SK-N-SH (cell line): ENCODE results near the gene ABCG1. TPM values are rescaled to one million over a fixed set of nuclear protein-coding genes. Genes with fewer than 3 reads are reported as not detected.

Experiments
- CTCF ChIA-PET: fragments of 300-600, 350-600 bp; formaldehyde crosslinking; extraction: SDS; loops from one replicate; lab custom pipeline; 2021; lab: Yijun Ruan, JAX
- POLR2A ChIA-PET: fragments of 350-600 bp; sonication (Branson Sonifier 250); formaldehyde crosslinking; extraction: SDS; loops from one replicate; lab custom pipeline; 2020; ENCODE audit warnings: antibody characterized with exemption, inconsistent platforms; lab: Yijun Ruan, JAX
- DNase-seq: peaks from one replicate; pipeline ENCODE4 v3.0.0; 2012
- H2AFZ ChIP-seq: fragments of 200-600 bp; sonication (generic); 2 replicates; pipeline ENCODE4 v1.8.1; 2016; ENCODE audit warnings: antibody characterized with exemption, mild to moderate bottlenecking, low read depth
- H3F3A ChIP-seq: fragments of 200-600 bp; sonication (generic); replicated peaks from 2 replicates; pipeline ENCODE3; 2016; ENCODE audit warnings: antibody characterized with exemption, mild to moderate bottlenecking; ENCODE audit not compliant: insufficient read depth
- H3K27ac ChIP-seq, 2 experiments: fragments of 200-500 bp in 1 of 2; fragments of 200-600 bp in 1 of 2; sonication (Bioruptor generic) in 1 of 2; sonication (generic), shearing (Covaris generic) in 1 of 2; 2 replicates each; pipeline versions ENCODE4 v1.5.1 to v1.6.1; 2014 to 2016; ENCODE audit warnings: low read depth in 2 of 2, inconsistent platforms in 1 of 2, low read length in 1 of 2, mild to moderate bottlenecking in 1 of 2, mixed read lengths in 1 of 2
- H3K27me3 ChIP-seq: fragments of 200-600 bp; sonication (generic), shearing (Covaris generic); 2 replicates; pipeline ENCODE4 v1.6.1; 2016; ENCODE audit warnings: mixed run types; ENCODE audit not compliant: insufficient read depth
- H3K36me3 ChIP-seq, 2 experiments: fragments of 200-500 bp in 1 of 2; fragments of 200-600 bp in 1 of 2; sonication (Bioruptor generic) in 1 of 2; sonication (generic) in 1 of 2; replicated peaks in 1 of 2; 2 replicates each; pipeline versions ENCODE3 to v1.5.1; 2014 to 2016; ENCODE audit warnings: low read length in 1 of 2, mild to moderate bottlenecking in 1 of 2; ENCODE audit not compliant: insufficient read depth in 2 of 2, control insufficient read depth in 1 of 2
- H3K4me1 ChIP-seq, 2 experiments: fragments of 200-500 bp in 1 of 2; fragments of 200-600 bp in 1 of 2; sonication (Bioruptor generic) in 1 of 2; sonication (generic), shearing (Covaris generic) in 1 of 2; 2 replicates each; pipeline versions ENCODE4 v1.5.1 to v1.6.1; 2014 to 2016; ENCODE audit warnings: low read depth in 1 of 2, low read length in 1 of 2, mixed run types in 1 of 2; ENCODE audit not compliant: insufficient read depth in 2 of 2, control insufficient read depth in 1 of 2
- H3K4me2 ChIP-seq: fragments of 200-600 bp; sonication (generic), shearing (Covaris generic); 2 replicates; pipeline ENCODE4 v1.6.1; 2017; ENCODE audit warnings: mixed run types
- H3K4me3 ChIP-seq, 2 experiments: fragments of 200-500 bp in 1 of 2; fragments of 200-600 bp in 1 of 2; sonication (Bioruptor generic) in 1 of 2; sonication (generic), shearing (Covaris generic) in 1 of 2; 2 replicates each; pipeline versions ENCODE4 v1.5.1 to v1.8.1; 2014 to 2016; ENCODE audit warnings: low read depth in 2 of 2, inconsistent platforms in 1 of 2, low read length in 1 of 2, mild to moderate bottlenecking in 1 of 2, mixed read lengths in 1 of 2, moderate library complexity in 1 of 2
- H3K79me2 ChIP-seq: fragments of 200-600 bp; sonication (generic); 2 replicates; pipeline ENCODE4 v1.8.1; 2017; ENCODE audit warnings: mild to moderate bottlenecking; ENCODE audit not compliant: insufficient read depth
- H3K9ac ChIP-seq: fragments of 200-600 bp; sonication (generic); 2 replicates; pipeline ENCODE4 v1.6.1; 2017; ENCODE audit warnings: mixed run types
- H3K9me2 ChIP-seq: fragments of 200-600 bp; sonication (generic); 2 replicates; pipeline ENCODE4 v1.6.1; 2017; ENCODE audit warnings: mixed run types
- H3K9me3 ChIP-seq: fragments of 200-600 bp; sonication (generic); 2 replicates; pipeline ENCODE4 v1.6.1; 2017; ENCODE audit warnings: mixed run types, mild to moderate bottlenecking, moderate library complexity
- H4K20me1 ChIP-seq: fragments of 200-600 bp; sonication (generic); 2 replicates; pipeline ENCODE4 v1.6.1; 2017; ENCODE audit warnings: mild to moderate bottlenecking, mixed run types; ENCODE audit not compliant: insufficient read depth
- CTCF ChIP-seq: fragments of 200-600 bp; sonication (generic); IDR thresholded peaks from 2 replicates; pipeline ENCODE4 v1.6.1; 2017; ENCODE audit warnings: antibody characterized with exemption, mild to moderate bottlenecking, moderate library complexity
- ELF1 ChIP-seq: IDR thresholded peaks from 2 replicates; pipeline ENCODE4 v1.4.0; 2012
- EP300 ChIP-seq, 2 experiments: IDR thresholded peaks; 2 replicates each; pipeline versions ENCODE4 v1.4.0 to v1.6.1; 2012; ENCODE audit warnings: borderline replicate concordance in 1 of 2, low read depth in 1 of 2, low read length in 1 of 2
- EZH2phosphoT487 ChIP-seq: fragments of 200-600 bp; sonication (generic); IDR thresholded peaks from 2 replicates; pipeline ENCODE4 v1.6.1; 2017; ENCODE audit warnings: low read depth, mixed run types, mild to moderate bottlenecking, antibody characterized with exemption, moderate library complexity, borderline replicate concordance
- FOSL2 ChIP-seq: IDR thresholded peaks from 2 replicates; pipeline ENCODE4 v1.4.0; 2012; ENCODE audit warnings: low read depth, mild to moderate bottlenecking, moderate library complexity, borderline replicate concordance
- FOXJ3 ChIP-seq: sonication (generic); formaldehyde crosslinking; IDR thresholded peaks from 2 replicates; pipeline ENCODE4 v1.5.1; 2020; ENCODE audit warnings: mild to moderate bottlenecking, missing genetic modification reagents
- GABPA ChIP-seq: IDR thresholded peaks from 2 replicates; pipeline ENCODE4 v1.4.0; 2012; ENCODE audit warnings: low read depth, mild to moderate bottlenecking
- GATA2 ChIP-seq: sonication (generic); formaldehyde crosslinking; IDR thresholded peaks from 2 replicates; pipeline ENCODE4 v1.5.0; 2020; ENCODE audit warnings: mild to moderate bottlenecking, missing genetic modification reagents
- IRF3 ChIP-seq: fragments of 150-350 bp; IDR thresholded peaks from 2 replicates; pipeline ENCODE4 v1.6.1; 2016; ENCODE audit warnings: mild to moderate bottlenecking, low read depth, low read length
- MAX ChIP-seq: IDR thresholded peaks from 2 replicates; pipeline ENCODE4 v1.4.0; 2012; ENCODE audit warnings: low read depth
- MXI1 ChIP-seq: IDR thresholded peaks from 2 replicates; pipeline ENCODE4 v1.6.1; 2012; ENCODE audit warnings: mild to moderate bottlenecking, low read depth, low read length, improper control_type of control experiment
- RAD21 ChIP-seq: IDR thresholded peaks from 2 replicates; pipeline ENCODE4 v1.6.1; 2012; ENCODE audit warnings: mild to moderate bottlenecking, low read length
- RCOR1 ChIP-seq: fragments of 150-350 bp; IDR thresholded peaks from 2 replicates; pipeline ENCODE4 v1.6.1; 2017; ENCODE audit warnings: antibody characterized with exemption, low read length
- REST ChIP-seq: IDR thresholded peaks from 2 replicates; pipeline ENCODE4 v1.6.1; 2012; ENCODE audit warnings: mild to moderate bottlenecking, low read depth, low read length, moderate library complexity
- RFX5 ChIP-seq: IDR thresholded peaks from 2 replicates; pipeline ENCODE4 v1.6.1; 2012; ENCODE audit warnings: mild to moderate bottlenecking, improper control_type of control experiment, low read length
- RXRA ChIP-seq: IDR thresholded peaks from 2 replicates; pipeline ENCODE4 v1.4.0; 2012; ENCODE audit warnings: low read depth, mild to moderate bottlenecking, borderline replicate concordance
- SIN3A ChIP-seq: IDR thresholded peaks from 2 replicates; pipeline ENCODE4 v1.6.1; 2012; ENCODE audit warnings: low read depth, mild to moderate bottlenecking, low read length, moderate library complexity, borderline replicate concordance
- TCF12 ChIP-seq: IDR thresholded peaks from 2 replicates; pipeline ENCODE4 v1.4.0; 2012
- USF1 ChIP-seq: IDR thresholded peaks from 2 replicates; pipeline ENCODE4 v1.4.0; 2012; ENCODE audit warnings: low read depth, borderline replicate concordance
- WGBS: methylation state at CpG from one replicate; pipeline ENCODE4 v1.1.6; 2017; ENCODE audit warnings: low lambda C conversion rate; 5-methylcytosine and 5-hydroxymethylcytosine counted together
- polyA plus RNA-seq, 3 experiments: library from polyadenylated mRNA; depleted of rRNA; stranded (reverse); fragments of >200 nt; gene quantifications; 2 replicates each; pipeline ENCODE4 v1.2.3, GENCODE V29; 2012

Gene ABCG1
- polyA plus RNA-seq, 1 of the 3 experiments (the other 2 are of a cell fraction), result 0.07 TPM

- no peaks in the 10 kb centered on the region for H3K9me2 ChIP-seq
- no peaks in the 10 kb centered on the region for H4K20me1 ChIP-seq
- H3K79me2 ChIP-seq, result no peaks in the 10 kb centered on the region
- no peak for DNase-seq
- H3K27me3 ChIP-seq, result no peaks in the 10 kb centered on the region
- no peak overlapping the region for H2AFZ ChIP-seq
- H3K4me1 ChIP-seq, result no peaks in the 10 kb centered on the region; a peak in 1 of 4 replicates
- POLR2A ChIA-PET, result no interaction called here
- TF ChIP-seq TCF12, result no peak
- no peak for TF ChIP-seq MAX
- TF ChIP-seq GABPA, result no peak
- TF ChIP-seq RFX5, result no peak
- TF ChIP-seq RCOR1, result no peak
- TF ChIP-seq USF1, result no peak
- no peak for TF ChIP-seq EZH2phosphoT487
- no peak for TF ChIP-seq FOXJ3 (CRISPR knock-in tag)
- TF ChIP-seq EP300 (IDR thresholded peaks at IDR 0.05; ENCODE audit: borderline replicate concordance in 1 of 2, low read depth in 1 of 2, low read length in 1 of 2), result no peak
- no peak for TF ChIP-seq MXI1
- TF ChIP-seq CTCF, result no peak
- no peak for TF ChIP-seq GATA2
- no peak for TF ChIP-seq SIN3A
- no peak for TF ChIP-seq ELF1
- no peak for TF ChIP-seq IRF3
- no peak for TF ChIP-seq REST
- TF ChIP-seq RXRA, result no peak
- no peak for TF ChIP-seq FOSL2
- TF ChIP-seq RAD21, result no peak
- TF ChIP-seq, all 33 proteins: peak for 0
- Histone ChIP-seq H3K4me2 (no peak overlapping the region), H3K27ac (no peak overlapping the region), H3F3A (no peaks in the 10 kb centered on the region), H3K36me3 (no peaks in the 10 kb centered on the region), H3K9me3 (no peaks in the 10 kb centered on the region), H3K4me3 (no peak overlapping the region), H3K9ac (no peak overlapping the region)
- WGBS, result 63% methylated on average over 4 of the region's 6 CpGs
- CTCF ChIA-PET, result interaction anchor here (0.9 to 2.6 kb wide), 2 partner anchors 12 to 39 kb away, joined by 3 to 9 read pairs; no protein-coding TSS in a partner anchor
Observed at GRCh38 chr21:42271065-42271464, 52.1 kb downstream of the ABCG1 start.
